ENCODE data around the gene ATOH1. TPM values are rescaled to one million over a fixed set of nuclear protein-coding genes. Genes with fewer than 3 reads are reported as not detected.

The ATOH1 gene, protein sequence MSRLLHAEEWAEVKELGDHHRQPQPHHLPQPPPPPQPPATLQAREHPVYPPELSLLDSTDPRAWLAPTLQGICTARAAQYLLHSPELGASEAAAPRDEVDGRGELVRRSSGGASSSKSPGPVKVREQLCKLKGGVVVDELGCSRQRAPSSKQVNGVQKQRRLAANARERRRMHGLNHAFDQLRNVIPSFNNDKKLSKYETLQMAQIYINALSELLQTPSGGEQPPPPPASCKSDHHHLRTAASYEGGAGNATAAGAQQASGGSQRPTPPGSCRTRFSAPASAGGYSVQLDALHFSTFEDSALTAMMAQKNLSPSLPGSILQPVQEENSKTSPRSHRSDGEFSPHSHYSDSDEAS
- not detected in 2 replicates for total RNA-seq

DNA sequence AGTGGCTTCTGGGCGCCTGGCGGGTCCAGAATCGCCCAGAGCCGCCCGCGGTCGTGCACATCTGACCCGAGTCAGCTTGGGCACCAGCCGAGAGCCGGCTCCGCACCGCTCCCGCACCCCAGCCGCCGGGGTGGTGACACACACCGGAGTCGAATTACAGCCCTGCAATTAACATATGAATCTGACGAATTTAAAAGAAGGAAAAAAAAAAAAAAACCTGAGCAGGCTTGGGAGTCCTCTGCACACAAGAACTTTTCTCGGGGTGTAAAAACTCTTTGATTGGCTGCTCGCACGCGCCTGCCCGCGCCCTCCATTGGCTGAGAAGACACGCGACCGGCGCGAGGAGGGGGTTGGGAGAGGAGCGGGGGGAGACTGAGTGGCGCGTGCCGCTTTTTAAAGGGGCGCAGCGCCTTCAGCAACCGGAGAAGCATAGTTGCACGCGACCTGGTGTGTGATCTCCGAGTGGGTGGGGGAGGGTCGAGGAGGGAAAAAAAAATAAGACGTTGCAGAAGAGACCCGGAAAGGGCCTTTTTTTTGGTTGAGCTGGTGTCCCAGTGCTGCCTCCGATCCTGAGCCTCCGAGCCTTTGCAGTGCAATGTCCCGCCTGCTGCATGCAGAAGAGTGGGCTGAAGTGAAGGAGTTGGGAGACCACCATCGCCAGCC, at the start of gene ATOH1:
TSS of gene ATOH1 (plus strand) at position 422 of the 663 bp plus-strand sequence. CDS start at position 596, 174 bp downstream.

